ENCODE data around the gene TCAIM.
"Not testable (repeated sequence)": the region's sequence is repeated elsewhere in the genome, so short reads cannot be mapped to it uniquely, and the experiment has no call there.

The TCAIM gene

GRCh38 chr3:44375450-44375849 lies 36.9 kb downstream of the TCAIM start:
- no peak for ATAC-seq (ENCODE audit: low read depth)

GRCh38 chr3:44387404-44387803 lies 48.8 kb downstream of the TCAIM start:
- TF ChIP-seq CTCF (IDR thresholded peaks at IDR 0.05; ENCODE audit: poor library complexity, severe bottlenecking) = no peak
- no peaks in the 10 kb centered on the region for H3K4me1 ChIP-seq (ENCODE audit: insufficient read depth, poor library complexity, severe bottlenecking)
- ATAC-seq (ENCODE audit: low read depth) (no peak), DNase-seq (ENCODE audit: low spot score) (no peak)
- H3K9me3 ChIP-seq (ENCODE audit: severe bottlenecking) = peaks cover 3% of the 10 kb centered on the region
- H3K27ac ChIP-seq (ENCODE audit: poor library complexity, severe bottlenecking) = no peak overlapping the region
- H3K4me3 ChIP-seq (ENCODE audit: severe bottlenecking) = no peak overlapping the region
- no peaks in the 10 kb centered on the region for H3K27me3 ChIP-seq (ENCODE audit: insufficient read depth, poor library complexity, severe bottlenecking)
- no peaks in the 10 kb centered on the region for H3K36me3 ChIP-seq (ENCODE audit: low read depth)

More at GRCh38 chr3:44375450-44375849, 36.9 kb downstream of the TCAIM start:
- H3K27ac ChIP-seq (ENCODE audit: poor library complexity, severe bottlenecking) = no peak overlapping the region
- H3K4me1 ChIP-seq (ENCODE audit: insufficient read depth, poor library complexity, severe bottlenecking) = no peaks in the 10 kb centered on the region
- no peaks in the 10 kb centered on the region for H3K27me3 ChIP-seq (ENCODE audit: insufficient read depth, poor library complexity, severe bottlenecking)
- peaks cover 4% of the 10 kb centered on the region for H3K9me3 ChIP-seq (ENCODE audit: severe bottlenecking)
- no peak for DNase-seq (ENCODE audit: low spot score)
- H3K4me3 ChIP-seq (ENCODE audit: severe bottlenecking) = no peak overlapping the region
- no peaks in the 10 kb centered on the region for H3K36me3 ChIP-seq (ENCODE audit: low read depth)
- TF ChIP-seq CTCF (IDR thresholded peaks at IDR 0.05; ENCODE audit: poor library complexity, severe bottlenecking) = no peak

- no peaks in the 10 kb centered on the region for H3K27me3 ChIP-seq (ENCODE audit: insufficient read depth, poor library complexity, severe bottlenecking)
- no peak for ATAC-seq (ENCODE audit: low read depth)
- H3K27ac ChIP-seq (ENCODE audit: poor library complexity, severe bottlenecking) = no peak overlapping the region
- H3K4me1 ChIP-seq (ENCODE audit: insufficient read depth, poor library complexity, severe bottlenecking) = no peaks in the 10 kb centered on the region
- no peaks in the 10 kb centered on the region for H3K36me3 ChIP-seq (ENCODE audit: low read depth)
- no peaks in the 10 kb centered on the region for H3K9me3 ChIP-seq (ENCODE audit: severe bottlenecking)
- DNase-seq (ENCODE audit: low spot score) = no peak
- TF ChIP-seq CTCF (IDR thresholded peaks at IDR 0.05; ENCODE audit: poor library complexity, severe bottlenecking) = no peak
- no peak overlapping the region for H3K4me3 ChIP-seq (ENCODE audit: severe bottlenecking)
These were observed 53.9 kb downstream of the TCAIM start for GRCh38 chr3:44392489-44392888.

GRCh38 chr3:44395714-44396113 lies 57.1 kb downstream of the TCAIM start:
- TF ChIP-seq CTCF (IDR thresholded peaks at IDR 0.05; ENCODE audit: poor library complexity, severe bottlenecking) = no peak
- Histone ChIP-seq H3K36me3 (ENCODE audit: low read depth) (no peaks in the 10 kb centered on the region), H3K9me3 (ENCODE audit: severe bottlenecking) (no peaks in the 10 kb centered on the region), H3K4me1 (ENCODE audit: insufficient read depth, poor library complexity, severe bottlenecking) (no peaks in the 10 kb centered on the region), H3K4me3 (ENCODE audit: severe bottlenecking) (no peak overlapping the region), H3K27me3 (ENCODE audit: insufficient read depth, poor library complexity, severe bottlenecking) (no peaks in the 10 kb centered on the region), H3K27ac (ENCODE audit: poor library complexity, severe bottlenecking) (no peak overlapping the region)
- ATAC-seq (ENCODE audit: low read depth) (no peak), DNase-seq (ENCODE audit: low spot score) (no peak)

- Histone ChIP-seq H3K9me3 (ENCODE audit: severe bottlenecking) (no peaks in the 10 kb centered on the region), H3K4me3 (ENCODE audit: severe bottlenecking) (no peak overlapping the region), H3K4me1 (ENCODE audit: insufficient read depth, poor library complexity, severe bottlenecking) (no peaks in the 10 kb centered on the region), H3K36me3 (ENCODE audit: low read depth) (no peaks in the 10 kb centered on the region), H3K27me3 (ENCODE audit: insufficient read depth, poor library complexity, severe bottlenecking) (no peaks in the 10 kb centered on the region), H3K27ac (ENCODE audit: poor library complexity, severe bottlenecking) (no peak overlapping the region)
- ATAC-seq (ENCODE audit: low read depth) (no peak), DNase-seq (ENCODE audit: low spot score) (no peak)
- no peak for TF ChIP-seq CTCF (IDR thresholded peaks at IDR 0.05; ENCODE audit: poor library complexity, severe bottlenecking)
These were observed 57.9 kb downstream of the TCAIM start for GRCh38 chr3:44396200-44397171.

- not testable (repeated sequence) for H3K4me3 ChIP-seq (ENCODE audit: severe bottlenecking); H3K4me1 ChIP-seq (ENCODE audit: insufficient read depth, poor library complexity, severe bottlenecking); H3K27me3 ChIP-seq (ENCODE audit: insufficient read depth, poor library complexity, severe bottlenecking); ATAC-seq (ENCODE audit: low read depth); H3K9me3 ChIP-seq (ENCODE audit: severe bottlenecking); H3K36me3 ChIP-seq (ENCODE audit: low read depth); DNase-seq (ENCODE audit: low spot score); H3K27ac ChIP-seq (ENCODE audit: poor library complexity, severe bottlenecking)
These were observed 59.7 kb downstream of the TCAIM start for GRCh38 chr3:44398271-44398670.

Measured in RWPE2 (cell line).